Subcutaneous adipose tissue (tissue), 4 donors: ENCODE data around the gene QKI. TPM values are rescaled to one million over a fixed set of nuclear protein-coding genes. Genes with fewer than 3 reads are reported as not detected.

Source experiments
- CTCF ChIP-seq: fragments of 450-650 bp; IDR thresholded peaks from one replicate; pipeline ENCODE4 v1.5.1; 2016; ENCODE audit warnings: low read depth, mild to moderate bottlenecking, control low read depth, antibody characterized with exemption, moderate library complexity
- total RNA-seq, 4 donors: library from RNA; depleted of rRNA; stranded (reverse); fragments of >200 nt; gene quantifications; one replicate each; pipeline ENCODE4 v1.1.0, GENCODE V29; 2016

Gene QKI
- total RNA-seq, 4 donors from 2014 or later = 218 to 368 (median 266) TPM

GRCh38 chr6:163460307-163460782 lies 45.8 kb downstream of the QKI start:
- no peak for TF ChIP-seq CTCF

- TF ChIP-seq CTCF = no peak
These were observed 47.2 kb downstream of the QKI start for GRCh38 chr6:163461696-163462095.

- no peak for TF ChIP-seq CTCF
These were observed 48.7 kb downstream of the QKI start for GRCh38 chr6:163463180-163463579.

- no peak for TF ChIP-seq CTCF
These were observed 49.3 kb downstream of the QKI start for GRCh38 chr6:163463795-163464194.

GRCh38 chr6:163466839-163467390 lies 52.4 kb downstream of the QKI start:
- TF ChIP-seq CTCF = no peak

- TF ChIP-seq CTCF = no peak
These were observed 54.2 kb downstream of the QKI start for GRCh38 chr6:163468738-163469137.

- no peak for TF ChIP-seq CTCF
These were observed 55.0 kb downstream of the QKI start for GRCh38 chr6:163469459-163469985.
